HepG2 (cell line): Measurements from ENCODE around the gene CPPED1. TPM values are rescaled to one million over a fixed set of nuclear protein-coding genes. Genes with fewer than 3 reads are reported as not detected.

ENCODE experiments used
- CENPX ChIP-seq: sonication (generic); formaldehyde crosslinking; IDR thresholded peaks from 2 replicates; pipeline ENCODE4 v1.9.0; 2021; ENCODE audit warnings: mild to moderate bottlenecking, missing genetic modification reagents, moderate library complexity
- NBN ChIP-seq: fragments of 450-650 bp; conservative IDR thresholded peaks from 2 replicates; pipeline ENCODE4 v1.6.1; 2017
- PITX1 ChIP-seq: sonication (generic); formaldehyde crosslinking; IDR thresholded peaks from 2 replicates; pipeline ENCODE4 v1.5.1; 2020; ENCODE audit warnings: mild to moderate bottlenecking, missing genetic modification reagents
- SRSF4 ChIP-seq: fragments of 200-400 bp; formaldehyde crosslinking; IDR thresholded peaks from one replicate; pipeline ENCODE4 v1.6.1; 2018; ENCODE audit warnings: mild to moderate bottlenecking, low read depth, low read length, moderate library complexity; ENCODE audit not compliant: poor library complexity, severe bottlenecking
- TAF1 ChIP-seq: sonication (generic); formaldehyde crosslinking; IDR thresholded peaks from 2 replicates; pipeline ENCODE4 v1.4.0; 2020; ENCODE audit warnings: missing genetic modification reagents
- ZMYM3 ChIP-seq: sonication (generic); formaldehyde crosslinking; IDR thresholded peaks from 2 replicates; pipeline ENCODE4 v1.5.1; 2020; ENCODE audit warnings: mild to moderate bottlenecking, missing genetic modification reagents
- ZNF276 ChIP-seq: sonication (generic); formaldehyde crosslinking; IDR thresholded peaks from 2 replicates; pipeline ENCODE4 v1.4.0; 2020; ENCODE audit warnings: mild to moderate bottlenecking, low read depth, missing genetic modification reagents
- ZNF407 ChIP-seq: sonication (generic); formaldehyde crosslinking; IDR thresholded peaks from one replicate; pipeline ENCODE4 v1.5.1; 2020; ENCODE audit warnings: mild to moderate bottlenecking, missing genetic modification reagents; ENCODE audit errors: not compliant biosample characterization
- ZUFSP ChIP-seq: sonication (generic); formaldehyde crosslinking; IDR thresholded peaks from 2 replicates; pipeline ENCODE4 v1.9.0; 2021; ENCODE audit warnings: missing genetic modification reagents, mild to moderate bottlenecking, borderline replicate concordance
- polyA plus RNA-seq, 8 experiments: library from polyadenylated mRNA; depleted of rRNA in 3 of 8; stranded (reverse) in 7 of 8; unstranded in 1 of 8; fragments of >200 nt; fragmentation: Illumina TruSeq in 4 of 8; extraction: Trizol in 4 of 8; gene quantifications; 2 replicates each; pipeline versions ENCODE4 v1.2.1 to v1.2.3, GENCODE V29; 2011 to 2016; ENCODE audit warnings: low read depth in 4 of 8, missing spikeins in 1 of 8, mixed read lengths in 1 of 8; ENCODE audit not compliant: insufficient read depth in 1 of 8
- total RNA-seq, 5 experiments: library from RNA; depleted of rRNA; stranded (reverse); fragments of >200 nt; fragmentation: Illumina TruSeq; extraction: Trizol; gene quantifications; 2 replicates each; pipeline ENCODE4 v1.2.3, GENCODE V29; 2016; ENCODE audit warnings: low read depth in 1 of 5
- TF ChIP-seq, protein P1 (sequence below): sonication (generic); formaldehyde crosslinking; IDR thresholded peaks from 2 replicates; pipeline ENCODE4 v1.5.0; 2020; ENCODE audit warnings: missing genetic modification reagents
- TF ChIP-seq, protein P2 (sequence below): sonication (generic); formaldehyde crosslinking; IDR thresholded peaks from 2 replicates; pipeline ENCODE4 v1.8.0; 2022; ENCODE audit warnings: mild to moderate bottlenecking, missing genetic modification reagents, borderline replicate concordance
- TF ChIP-seq, protein P3 (sequence below): IDR thresholded peaks from 2 replicates; pipeline ENCODE4 v1.6.1; 2016

CPPED1 gene
- total and polyA plus RNA-seq, 2 of the 13 experiments (the other 11 are each of a cell fraction or from before 2014, with no cell fraction given) = 66.6 to 71.3 TPM

GRCh38 chr16:12803203-12804093, at the start of gene CPPED1 (continued):
- TF ChIP-seq ZNF407 (CRISPR knock-in tag) (peak; percentile 96), ZNF276 (CRISPR knock-in tag) (peak; percentile 98), CENPX (no peak), ZMYM3 (peak; percentile 100), NBN (no peak), PITX1 (CRISPR knock-in tag) (peak; percentile 97), TAF1 (CRISPR knock-in tag) (peak; percentile 98), ZUFSP (CRISPR knock-in tag) (no peak), SRSF4 (no peak)
- TF ChIP-seq, protein P1, sequence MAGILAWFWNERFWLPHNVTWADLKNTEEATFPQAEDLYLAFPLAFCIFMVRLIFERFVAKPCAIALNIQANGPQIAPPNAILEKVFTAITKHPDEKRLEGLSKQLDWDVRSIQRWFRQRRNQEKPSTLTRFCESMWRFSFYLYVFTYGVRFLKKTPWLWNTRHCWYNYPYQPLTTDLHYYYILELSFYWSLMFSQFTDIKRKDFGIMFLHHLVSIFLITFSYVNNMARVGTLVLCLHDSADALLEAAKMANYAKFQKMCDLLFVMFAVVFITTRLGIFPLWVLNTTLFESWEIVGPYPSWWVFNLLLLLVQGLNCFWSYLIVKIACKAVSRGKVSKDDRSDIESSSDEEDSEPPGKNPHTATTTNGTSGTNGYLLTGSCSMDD (CRISPR knock-in tag) = no peak
- TF ChIP-seq, protein P2, sequence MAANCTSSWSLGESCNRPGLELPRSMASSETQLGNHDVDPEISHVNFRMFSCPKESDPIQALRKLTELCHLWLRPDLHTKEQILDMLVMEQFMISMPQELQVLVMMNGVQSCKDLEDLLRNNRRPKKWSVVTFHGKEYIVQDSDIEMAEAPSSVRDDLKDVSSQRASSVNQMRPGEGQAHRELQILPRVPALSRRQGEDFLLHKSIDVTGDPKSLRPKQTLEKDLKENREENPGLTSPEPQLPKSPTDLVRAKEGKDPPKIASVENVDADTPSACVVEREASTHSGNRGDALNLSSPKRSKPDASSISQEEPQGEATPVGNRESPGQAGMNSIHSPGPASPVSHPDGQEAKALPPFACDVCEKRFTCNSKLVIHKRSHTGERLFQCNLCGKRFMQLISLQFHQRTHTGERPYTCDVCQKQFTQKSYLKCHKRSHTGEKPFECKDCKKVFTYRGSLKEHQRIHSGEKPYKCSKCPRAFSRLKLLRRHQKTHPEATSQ (CRISPR knock-in tag) = peak; percentile 99
- TF ChIP-seq, protein P3, sequence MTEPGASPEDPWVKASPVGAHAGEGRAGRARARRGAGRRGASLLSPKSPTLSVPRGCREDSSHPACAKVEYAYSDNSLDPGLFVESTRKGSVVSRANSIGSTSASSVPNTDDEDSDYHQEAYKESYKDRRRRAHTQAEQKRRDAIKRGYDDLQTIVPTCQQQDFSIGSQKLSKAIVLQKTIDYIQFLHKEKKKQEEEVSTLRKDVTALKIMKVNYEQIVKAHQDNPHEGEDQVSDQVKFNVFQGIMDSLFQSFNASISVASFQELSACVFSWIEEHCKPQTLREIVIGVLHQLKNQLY (CRISPR knock-in tag) = peak; percentile 30; the same call in 1 of the 2 replicates
